PC-3 (cell line): Measurements from ENCODE around the gene TBC1D16. TPM values are rescaled to one million over a fixed set of nuclear protein-coding genes. Genes with fewer than 3 reads are reported as not detected.

Experiments used
- ATAC-seq: fragments of 200-7000 bp; cut with Tn5 transposase; 2 replicates; pipeline ENCODE4 v1.9.1; 2020; ENCODE audit warnings: mild to moderate bottlenecking, moderate library complexity
- BruUV-seq: library from RNA; stranded (reverse); fragments of 400-500 nt; replicated peaks from 2 replicates; lab custom pipeline; 2021; lab: Mats Ljungman, UMichigan
- CTCF ChIA-PET: fragments of 300-600 bp; sonication (Branson Sonifier 250); formaldehyde crosslinking; loops from one replicate; lab custom pipeline; 2022; ENCODE audit warnings: antibody characterized with exemption; lab: Charles Lee
- POLR2A ChIA-PET: fragments of 300-600 bp; sonication (Branson Sonifier 250); formaldehyde crosslinking; loops from one replicate; lab custom pipeline; 2022; ENCODE audit warnings: antibody characterized with exemption; ENCODE audit not compliant: unreplicated experiment; lab: Charles Lee
- DNase-seq: peaks from one replicate; pipeline ENCODE4 v3.0.0-alpha.2; 2015
- H2AFZ ChIP-seq: fragments of 300-600 bp; sonication (generic); 2 replicates; pipeline ENCODE4 v1.6.0; 2016; ENCODE audit warnings: antibody characterized with exemption, low read length
- H3F3A ChIP-seq: fragments of 300-600 bp; sonication (generic); one replicate; pipeline ENCODE4 v1.6.0; 2017; ENCODE audit warnings: antibody characterized with exemption, low read length, control low read depth, mild to moderate bottlenecking; ENCODE audit not compliant: unreplicated experiment
- H3K27ac ChIP-seq: fragments of 300-600 bp; sonication (generic); 2 replicates; pipeline ENCODE4 v1.5.1; 2016; ENCODE audit warnings: mild to moderate bottlenecking, low read length
- H3K27me3 ChIP-seq: fragments of 300-600 bp; sonication (generic); 2 replicates; pipeline ENCODE4 v1.6.1; 2016; ENCODE audit warnings: low read length, mixed read lengths
- H3K36me3 ChIP-seq: fragments of 300-600 bp; sonication (generic); 2 replicates; pipeline ENCODE4 v1.6.1; 2016; ENCODE audit warnings: low read depth, mixed run types, low read length, mixed read lengths
- H3K4me1 ChIP-seq: fragments of 300-600 bp; sonication (generic); 2 replicates; pipeline ENCODE4 v1.5.1; 2016; ENCODE audit warnings: low read length; ENCODE audit not compliant: insufficient read depth
- H3K4me2 ChIP-seq: fragments of 300-600 bp; sonication (generic); 2 replicates; pipeline ENCODE4 v1.6.0; 2016; ENCODE audit warnings: low read length
- H3K4me3 ChIP-seq: fragments of 300-600 bp; sonication (generic); 2 replicates; pipeline ENCODE4 v1.5.1; 2016; ENCODE audit warnings: mild to moderate bottlenecking, low read length, mixed read lengths
- H3K79me2 ChIP-seq: fragments of 300-600 bp; sonication (generic); 2 replicates; pipeline ENCODE4 v1.6.1; 2017; ENCODE audit warnings: low read length, mixed read lengths
- H3K9ac ChIP-seq: fragments of 300-600 bp; sonication (generic); 2 replicates; pipeline ENCODE4 v1.6.0; 2016; ENCODE audit warnings: mild to moderate bottlenecking, low read length
- H3K9me2 ChIP-seq: fragments of 300-600 bp; sonication (generic); replicated peaks from 2 replicates; pipeline ENCODE4 v1.6.1; 2016; ENCODE audit warnings: mixed run types, low read length, mixed read lengths
- H3K9me3 ChIP-seq: fragments of 300-600 bp; sonication (generic); 2 replicates; pipeline ENCODE4 v1.6.1; 2016; ENCODE audit warnings: low read length, mixed read lengths
- H4K20me1 ChIP-seq: fragments of 300-600 bp; sonication (generic); 2 replicates; pipeline ENCODE4 v1.6.1; 2016; ENCODE audit warnings: low read length, mixed read lengths
- CTCF ChIP-seq: fragments of 300-600 bp; sonication (generic); conservative IDR thresholded peaks from 2 replicates; pipeline ENCODE4 v1.5.1; 2017; ENCODE audit warnings: antibody characterized with exemption, low read depth, mild to moderate bottlenecking, low read length
- EZH2 ChIP-seq: fragments of 300-600 bp; sonication (generic); IDR thresholded peaks from one replicate; pipeline ENCODE4 v1.6.1; 2017; ENCODE audit warnings: antibody characterized with exemption, mild to moderate bottlenecking, low read length; ENCODE audit not compliant: unreplicated experiment
- EZH2phosphoT487 ChIP-seq: fragments of 300-600 bp; sonication (generic); IDR thresholded peaks from 2 replicates; pipeline ENCODE4 v1.6.1; 2018; ENCODE audit warnings: mild to moderate bottlenecking, antibody characterized with exemption, low read length, borderline replicate concordance
- intact Hi-C: fragments of 100-400 bp; cut with micrococcal nuclease; formaldehyde crosslinking; loops from 2 replicates; pipeline ENCODE4 v1.9.0; 2023
- total RNA-seq: library from RNA; depleted of rRNA; stranded (reverse); fragments of >200 nt; gene quantifications from 2 replicates; pipeline ENCODE4 v1.2.3, GENCODE V29; 2014

Gene TBC1D16
- total RNA-seq, 1 experiment from 2014 or later: 23.7 TPM

GRCh38 chr17:80028030-80028429 lies 7.6 kb downstream of the TBC1D16 start:
- Histone ChIP-seq H3K9ac (no peak overlapping the region), H4K20me1 (no peaks in the 10 kb centered on the region), H3K79me2 (peaks cover 73% of the 10 kb centered on the region), H3K9me3 (no peaks in the 10 kb centered on the region), H3F3A (no peaks in the 10 kb centered on the region), H3K4me3 (no peak overlapping the region), H3K9me2 (no peaks in the 10 kb centered on the region), H3K27ac (no peak overlapping the region), H3K4me2 (no peak overlapping the region), H3K27me3 (no peaks in the 10 kb centered on the region), H3K4me1 (peaks cover 36% of the 10 kb centered on the region), H3K36me3 (no peaks in the 10 kb centered on the region; the same call in 1 of the 2 replicates), H2AFZ (no peak overlapping the region)
- ChIA-PET CTCF (interaction anchor here (1.3 kb wide), 1 partner anchor 73 kb away, joined by 3 read pairs; the partner anchor contains the start of gene GAA), POLR2A (no interaction called here)
- ATAC-seq (no peak), DNase-seq (no peak)
- intact Hi-C loops: loop anchor here (2.0 kb wide), 1 partner anchor 19 kb away; no protein-coding TSS in a partner anchor
- TF ChIP-seq EZH2phosphoT487 (no peak), EZH2 (no peak), CTCF (no peak)
- BruUV-seq: no TSS peak

GRCh38 chr17:80027043-80027435 lies 8.6 kb downstream of the TBC1D16 start:
- H3K27me3 ChIP-seq: no peaks in the 10 kb centered on the region
- H3K4me1 ChIP-seq: peaks cover 36% of the 10 kb centered on the region
- no peaks in the 10 kb centered on the region; the same call in 1 of the 2 replicates for H3K36me3 ChIP-seq
- no peak overlapping the region for H3K9ac ChIP-seq
- H3K9me2 ChIP-seq: no peaks in the 10 kb centered on the region
- BruUV-seq: no TSS peak
- H3K4me3 ChIP-seq: no peak overlapping the region
- peaks cover 64% of the 10 kb centered on the region for H3K79me2 ChIP-seq
- ChIA-PET CTCF (interaction anchor here (1.3 kb wide), 1 partner anchor 74 kb away, joined by 3 read pairs; the partner anchor contains the start of gene GAA), POLR2A (no interaction called here)
- no peak for DNase-seq
- H3F3A ChIP-seq: no peaks in the 10 kb centered on the region
- H3K27ac ChIP-seq: no peak overlapping the region
- no peaks in the 10 kb centered on the region for H4K20me1 ChIP-seq
- no peak overlapping the region for H3K4me2 ChIP-seq
- TF ChIP-seq EZH2phosphoT487: no peak
- no peak for TF ChIP-seq EZH2
- TF ChIP-seq CTCF: no peak
- ATAC-seq: no peak
- H3K9me3 ChIP-seq: no peaks in the 10 kb centered on the region
- intact Hi-C loops: no loop called here
- no peak overlapping the region for H2AFZ ChIP-seq

- no peaks in the 10 kb centered on the region for H3K9me3 ChIP-seq
- H3F3A ChIP-seq: no peaks in the 10 kb centered on the region
- no peaks in the 10 kb centered on the region; the same call in 1 of the 2 replicates for H3K36me3 ChIP-seq
- no peak overlapping the region for H3K9ac ChIP-seq
- ChIA-PET CTCF (no interaction called here), POLR2A (no interaction called here)
- no TSS peak for BruUV-seq
- H3K27me3 ChIP-seq: no peaks in the 10 kb centered on the region
- peaks cover 36% of the 10 kb centered on the region for H3K4me1 ChIP-seq
- TF ChIP-seq CTCF (no peak), EZH2 (no peak), EZH2phosphoT487 (no peak)
- H3K4me2 ChIP-seq: no peak overlapping the region
- DNase-seq (no peak), ATAC-seq (no peak)
- H4K20me1 ChIP-seq: no peaks in the 10 kb centered on the region
- no peaks in the 10 kb centered on the region for H3K9me2 ChIP-seq
- H3K27ac ChIP-seq: no peak overlapping the region
- no peak overlapping the region for H3K4me3 ChIP-seq
- no peak overlapping the region for H2AFZ ChIP-seq
- peaks cover 59% of the 10 kb centered on the region for H3K79me2 ChIP-seq
- intact Hi-C loops: no loop called here
These were observed 9.2 kb downstream of the TBC1D16 start for GRCh38 chr17:80026359-80027042.
